HG03159 (cell line): ENCODE data around the gene SLC7A6.

Experiments used
- ATAC-seq: cut with Tn5 transposase; IDR thresholded peaks from one replicate; pipeline ENCODE4 v1.9.1; 2021; ENCODE audit warnings: mild to moderate bottlenecking, moderate library complexity; ENCODE audit not compliant: unreplicated experiment

SLC7A6 gene

DNA sequence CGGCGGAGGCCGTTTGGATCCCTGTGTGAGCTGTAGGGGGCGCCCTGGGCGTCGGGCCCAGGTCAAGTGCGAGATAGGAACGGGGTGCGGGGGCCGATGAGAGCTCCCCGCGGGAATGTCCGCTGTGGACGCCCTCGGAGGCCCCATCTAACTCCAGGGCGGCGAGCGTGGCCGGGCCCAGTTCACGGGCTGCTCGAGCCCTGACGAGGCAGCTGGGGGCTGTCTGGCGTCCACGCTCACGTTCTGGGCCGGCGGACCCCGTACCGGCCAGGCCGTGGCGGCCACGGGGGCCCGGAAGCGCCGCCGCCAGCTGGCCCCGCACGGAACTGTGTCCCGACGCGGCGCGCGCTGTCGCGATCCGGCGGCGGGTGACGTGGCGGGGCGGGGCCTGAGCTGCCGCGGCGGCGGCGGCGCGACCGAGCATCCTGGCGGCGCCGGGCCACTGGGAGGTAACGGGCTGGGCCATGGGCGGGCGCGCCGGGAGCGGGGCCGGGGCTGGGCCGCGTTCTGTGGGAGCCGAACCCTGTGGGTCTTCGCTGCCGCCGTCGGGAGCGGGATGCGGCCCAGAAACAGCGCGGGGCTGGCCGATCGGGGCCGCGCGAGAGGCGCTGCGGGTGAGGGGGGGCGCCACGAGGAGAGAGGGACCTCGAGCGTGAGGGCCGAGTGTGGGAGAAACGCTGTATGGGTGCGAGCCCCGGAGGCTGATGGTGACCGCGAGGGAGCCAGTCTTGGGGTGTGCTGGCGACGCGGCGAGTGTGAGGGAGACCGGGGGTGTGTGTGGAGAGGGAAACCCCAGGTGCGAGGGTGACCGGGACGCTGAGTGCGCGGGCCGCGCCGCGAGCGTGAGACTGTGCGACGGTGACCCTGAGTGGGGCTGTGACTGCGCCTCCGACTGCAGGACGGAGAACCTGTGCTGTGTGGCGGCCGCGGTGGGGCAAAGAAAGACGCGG lies at the start of gene SLC7A6:
Gene SLC7A6, plus strand, starts transcription at position 399 of the 950 bp plus-strand sequence. CDS start 10,201 bp downstream, outside the sequence.
- ATAC-seq, result peak; percentile 58

DNA sequence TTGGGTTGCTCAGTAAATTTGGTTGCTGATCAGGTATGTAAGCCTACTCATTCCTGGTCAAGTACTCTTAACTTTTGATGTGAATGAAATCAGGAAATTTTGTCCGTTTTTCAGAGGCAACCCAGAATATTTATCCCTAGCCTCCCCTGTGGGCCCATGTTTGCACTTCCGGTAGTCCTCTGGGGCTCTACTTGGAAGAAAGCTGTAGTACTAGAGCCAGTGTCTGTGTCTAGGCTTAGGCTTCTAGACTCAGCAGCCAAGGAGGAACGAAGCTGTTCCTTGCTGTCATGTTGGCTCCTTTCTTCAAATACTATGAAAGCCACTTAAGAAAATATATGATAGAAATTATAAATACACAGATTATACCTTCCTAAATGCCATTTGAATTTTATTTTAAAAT lies 49.6 kb upstream of the SLC7A6 start:
- no peak for ATAC-seq

- no peak for ATAC-seq
Measured at GRCh38 chr16:68215302-68215701, 49.0 kb upstream of the SLC7A6 start.

DNA sequence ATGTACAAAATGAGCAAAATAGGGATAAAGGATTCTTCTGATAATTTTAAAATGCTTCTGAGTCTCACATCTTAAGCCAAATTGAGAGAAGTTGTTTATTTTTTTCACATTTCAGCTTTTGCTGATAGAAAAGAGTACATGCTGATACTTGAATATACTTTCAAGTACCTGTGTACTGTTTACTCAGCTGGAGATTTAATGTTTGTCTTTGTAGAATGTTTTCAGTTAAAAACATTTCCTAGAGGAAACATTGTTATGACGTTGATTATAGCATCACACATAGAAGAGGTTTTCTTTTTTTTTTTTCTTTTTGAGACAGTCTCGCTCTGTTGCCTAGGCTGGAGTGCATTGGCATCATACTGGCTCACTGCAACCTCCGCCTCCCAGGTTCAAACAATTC lies 48.1 kb upstream of the SLC7A6 start:
- no peak for ATAC-seq

DNA sequence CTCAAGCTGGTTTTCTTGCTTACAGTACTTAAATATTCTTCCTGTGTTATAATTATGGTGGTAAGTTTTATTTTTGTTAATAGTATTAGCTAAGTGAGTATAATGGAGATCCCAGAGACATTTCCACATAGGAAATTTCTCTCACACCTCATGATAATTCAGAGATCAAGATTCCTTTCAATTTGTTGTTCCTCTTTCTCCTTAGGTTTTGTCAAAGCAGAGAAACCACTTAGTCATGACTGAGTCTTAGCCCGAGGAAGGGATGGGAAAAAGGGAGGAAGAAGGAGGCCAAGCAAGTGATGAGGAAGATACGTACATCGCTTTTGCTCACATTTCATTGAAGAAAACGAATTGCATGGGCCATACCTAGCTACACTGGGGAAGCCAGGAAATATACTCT lies 46.8 kb upstream of the SLC7A6 start:
- ATAC-seq, result no peak

DNA sequence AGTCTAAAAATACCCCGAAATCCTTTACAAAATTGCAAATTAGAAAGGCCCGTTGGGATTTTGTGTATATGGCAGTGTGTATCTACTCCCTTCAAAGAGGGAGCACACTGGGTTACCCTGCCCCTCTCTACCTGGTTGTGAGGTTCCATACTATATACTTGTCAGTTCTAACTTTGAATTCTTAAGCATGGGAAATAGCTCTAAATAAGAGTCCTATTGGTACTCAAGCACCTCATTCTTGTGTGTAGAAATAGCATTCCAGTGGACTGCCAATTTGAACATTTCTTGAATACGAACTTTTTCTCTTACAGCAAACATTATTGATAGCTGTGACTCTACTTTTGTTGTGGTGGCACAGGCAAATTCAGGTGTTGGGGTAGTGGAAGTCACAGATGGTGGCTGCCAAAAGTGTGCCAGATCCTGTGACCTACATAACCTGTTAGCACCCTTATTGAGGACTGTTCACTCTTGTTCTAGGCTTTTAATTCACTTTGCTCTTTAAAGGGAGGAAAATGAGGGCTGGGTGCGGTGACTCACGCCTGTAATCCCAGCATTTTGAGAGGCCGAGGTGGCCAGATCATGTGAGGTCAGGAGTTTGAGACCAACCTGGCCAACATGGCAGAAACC lies 44.5 kb upstream of the SLC7A6 start:
- ATAC-seq, result no peak

DNA sequence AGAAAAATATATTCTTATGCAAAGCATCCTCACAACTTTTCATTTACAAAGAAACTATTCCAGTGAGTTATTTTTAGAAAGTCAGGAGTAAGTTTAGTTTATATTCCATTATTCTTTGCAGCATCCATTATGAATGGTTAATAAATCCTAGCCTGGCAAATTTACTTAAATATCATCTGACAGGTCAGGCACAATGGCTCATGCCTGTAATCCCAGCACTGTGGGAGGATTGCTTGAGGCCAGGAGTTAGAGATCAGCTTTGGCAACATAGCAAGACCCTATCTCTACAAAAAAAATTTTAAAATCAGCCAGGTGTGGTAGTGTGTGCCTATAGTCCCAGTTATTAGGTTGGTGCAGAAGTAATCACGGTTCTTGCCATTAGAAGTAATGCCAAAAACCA lies 41.3 kb upstream of the SLC7A6 start:
- ATAC-seq, result no peak

- ATAC-seq, result no peak
Measured at GRCh38 chr16:68226116-68226515, 38.2 kb upstream of the SLC7A6 start.

DNA sequence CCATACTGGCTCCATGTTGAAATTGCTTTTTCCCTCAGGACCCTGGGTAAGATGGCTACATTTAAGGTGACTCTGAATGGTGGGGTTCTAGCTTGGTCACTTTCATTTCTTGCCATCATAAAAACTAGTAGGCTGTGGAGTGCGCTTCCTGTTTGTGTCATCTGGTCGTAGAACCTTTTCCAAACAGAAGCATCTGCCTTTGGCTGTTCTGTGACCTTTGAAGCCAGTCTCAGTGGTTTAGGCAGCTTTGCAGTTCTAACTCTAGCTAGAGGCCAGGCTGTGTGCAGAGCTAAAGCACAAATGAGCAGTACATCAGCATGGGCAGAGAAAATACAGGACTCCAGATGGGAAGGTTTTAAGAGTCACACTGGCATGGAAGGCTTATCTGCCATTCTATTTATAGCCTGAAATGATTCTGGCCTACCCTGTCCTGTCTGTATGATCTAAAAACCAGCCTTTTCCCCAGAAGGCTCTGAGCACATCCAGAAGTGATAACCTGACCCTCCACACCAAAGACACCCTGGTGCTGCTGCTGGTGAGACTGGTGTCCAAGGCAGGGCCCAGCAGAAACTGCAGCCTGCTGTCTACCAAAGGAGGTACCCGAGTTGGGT lies 37.0 kb upstream of the SLC7A6 start:
- no peak for ATAC-seq

DNA sequence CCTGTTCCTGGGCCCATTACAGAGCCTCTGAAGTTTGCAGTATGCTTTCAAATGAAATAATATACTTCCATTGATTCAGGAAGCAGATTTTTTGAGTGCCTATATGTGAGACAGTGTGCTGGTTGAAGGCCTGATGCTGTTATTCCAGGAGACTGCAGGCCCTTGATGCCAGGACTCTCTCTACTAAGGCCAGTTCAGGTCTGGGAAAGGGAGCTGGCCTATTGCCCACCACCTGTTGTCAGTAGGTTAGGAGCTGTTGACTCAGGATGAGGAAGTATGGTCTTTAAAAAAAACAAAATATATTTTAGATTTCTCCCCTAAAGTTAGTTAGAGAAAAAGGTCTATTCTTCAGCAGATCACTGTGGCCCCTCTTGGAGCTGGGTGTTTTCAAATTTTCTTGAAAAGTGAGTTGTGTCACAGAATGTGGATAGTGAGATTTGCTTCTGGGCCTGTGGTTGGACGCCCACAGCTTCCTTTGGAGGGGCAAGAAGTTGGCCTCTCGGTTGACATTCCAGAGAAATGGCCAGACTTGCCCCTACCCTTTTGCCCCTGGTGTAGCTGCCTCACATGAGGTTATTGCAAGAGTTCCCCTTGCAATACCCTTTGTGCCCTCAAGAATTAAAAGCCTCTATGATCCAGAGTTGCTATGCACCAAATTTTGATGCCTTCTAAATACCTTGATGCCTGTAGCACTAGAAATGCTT lies 36.3 kb upstream of the SLC7A6 start:
- no peak for ATAC-seq

DNA sequence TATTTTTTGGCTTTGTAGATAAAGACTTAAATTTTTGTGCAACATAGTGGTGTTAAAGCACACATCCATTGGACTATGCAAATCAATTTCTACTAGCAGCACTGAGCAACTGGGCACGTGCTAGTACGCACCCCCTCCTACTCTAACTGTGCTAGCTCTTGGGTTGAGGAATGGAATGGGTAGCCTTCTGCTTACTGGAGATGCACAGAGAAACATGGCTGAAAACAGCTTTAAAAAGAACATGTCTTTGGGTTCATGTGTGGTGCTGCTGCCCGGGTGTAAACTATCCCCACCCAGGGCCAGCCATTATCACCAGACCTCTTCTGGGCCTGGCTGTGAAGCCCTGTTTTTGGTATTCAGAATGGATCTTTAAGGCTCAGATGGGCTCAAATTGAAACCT lies 35.7 kb upstream of the SLC7A6 start:
- ATAC-seq, result no peak

GRCh38 chr16:68229431-68230175 lies 34.7 kb upstream of the SLC7A6 start:
- ATAC-seq, result no peak

- ATAC-seq, result no peak
Measured at GRCh38 chr16:68230176-68230571, 34.2 kb upstream of the SLC7A6 start.

DNA sequence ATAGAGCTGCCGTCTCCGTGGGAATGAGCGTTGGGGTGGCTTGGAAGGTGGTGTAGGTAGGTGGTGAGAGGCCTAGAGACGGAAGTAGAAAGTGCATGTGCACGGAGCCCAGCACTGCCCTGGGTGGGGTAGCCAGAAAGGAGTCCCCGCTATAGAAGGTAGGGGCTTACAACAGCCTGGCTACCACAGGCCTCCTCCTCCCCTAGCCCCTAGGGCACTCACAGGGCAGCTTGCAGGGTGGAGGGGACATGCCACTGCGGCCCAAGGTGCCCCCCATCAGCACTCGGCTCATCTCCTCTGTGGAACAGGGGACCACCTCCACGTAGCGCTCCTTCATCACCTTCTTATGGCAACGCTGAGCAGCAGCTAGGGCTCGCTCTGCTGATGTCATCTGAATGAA lies 33.4 kb upstream of the SLC7A6 start:
- no peak for ATAC-seq

DNA sequence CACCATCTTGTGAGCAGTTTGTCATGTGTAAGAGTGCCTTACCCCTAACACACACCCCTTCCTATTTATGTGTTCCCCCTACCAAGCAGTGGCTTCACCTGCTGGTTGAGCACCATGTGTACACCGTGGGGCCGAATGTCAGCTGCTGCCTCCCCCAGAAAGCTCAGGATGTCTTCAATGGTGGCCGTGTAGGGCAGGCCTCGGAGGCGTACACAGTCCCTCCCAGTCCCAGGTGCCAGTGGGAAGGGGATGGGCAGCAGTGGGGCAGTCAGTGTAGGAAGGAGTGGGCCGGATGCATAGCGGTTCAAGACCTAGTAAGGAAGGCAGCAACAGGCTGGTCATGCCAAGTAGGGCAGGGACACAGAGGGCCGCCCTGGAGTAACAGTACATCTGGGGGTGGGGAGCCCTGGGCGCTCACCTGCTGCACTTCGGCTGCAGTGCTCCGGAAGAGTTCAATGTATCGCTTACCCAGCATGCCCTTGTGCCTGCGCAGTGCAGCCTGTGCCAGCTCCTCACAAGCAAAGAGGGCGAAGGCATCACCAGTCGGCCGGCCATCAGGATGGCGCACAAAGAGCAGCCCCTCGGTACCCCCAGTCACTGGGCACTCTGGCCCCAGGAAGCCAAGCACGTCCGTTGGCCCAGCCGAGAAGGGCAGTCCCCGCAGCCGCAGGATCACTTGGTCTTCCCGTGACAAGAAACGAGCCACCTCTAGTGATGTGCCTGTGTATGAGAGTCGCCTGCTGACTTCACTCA lies 32.8 kb upstream of the SLC7A6 start:
- no peak for ATAC-seq

DNA sequence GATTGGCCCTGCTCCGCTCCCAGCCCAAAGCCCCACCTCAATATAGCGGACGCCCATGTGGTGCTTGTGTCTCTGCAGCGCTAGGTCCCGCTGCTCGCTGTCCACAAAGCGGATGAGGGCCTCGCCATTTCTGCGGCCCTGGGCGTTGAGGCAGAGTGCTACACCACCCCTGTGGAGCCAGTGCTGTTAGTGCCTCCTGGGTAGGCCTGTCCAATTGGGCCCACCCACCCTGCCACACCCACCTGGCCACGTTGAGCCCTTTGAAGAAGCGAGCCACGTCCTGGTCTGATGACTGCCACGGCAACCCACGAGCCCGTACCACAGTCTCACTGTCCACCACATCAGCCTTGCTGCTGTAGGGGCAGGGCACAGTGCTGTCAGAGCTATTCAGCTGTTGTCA lies 32.0 kb upstream of the SLC7A6 start:
- no peak for ATAC-seq

- no peak for ATAC-seq
Measured at GRCh38 chr16:68233085-68233834, 31.1 kb upstream of the SLC7A6 start.

DNA sequence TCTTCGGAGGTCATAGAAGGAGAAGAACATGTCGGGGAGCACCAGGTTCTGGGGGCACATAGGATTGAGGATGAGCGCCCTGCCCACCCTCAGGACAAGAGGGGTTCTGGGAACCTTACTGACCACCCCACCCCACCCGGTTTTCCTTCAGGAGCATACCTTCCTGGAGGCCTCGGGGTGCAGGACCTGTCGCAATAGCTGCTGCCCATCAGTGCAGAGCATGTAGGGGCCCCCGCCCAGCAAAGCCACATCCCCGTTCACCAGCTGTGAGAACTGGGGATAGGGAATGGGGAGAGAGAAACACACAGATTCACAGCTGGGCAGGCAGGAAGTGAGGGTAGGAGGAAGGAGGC lies 30.5 kb upstream of the SLC7A6 start:
- no peak for ATAC-seq
